PC-3 (cell line): ENCODE results near the gene CLMP. TPM values are rescaled to one million over a fixed set of nuclear protein-coding genes. Genes with fewer than 3 reads are reported as not detected.

ENCODE experiments used
- ATAC-seq: fragments of 200-7000 bp; cut with Tn5 transposase; 2 replicates; pipeline ENCODE4 v1.9.1; 2020; ENCODE audit warnings: mild to moderate bottlenecking, moderate library complexity
- BruUV-seq: library from RNA; stranded (reverse); fragments of 400-500 nt; replicated peaks from 2 replicates; lab custom pipeline; 2021; lab: Mats Ljungman, UMichigan
- CTCF ChIA-PET: fragments of 300-600 bp; sonication (Branson Sonifier 250); formaldehyde crosslinking; loops from one replicate; lab custom pipeline; 2022; ENCODE audit warnings: antibody characterized with exemption; lab: Charles Lee
- POLR2A ChIA-PET: fragments of 300-600 bp; sonication (Branson Sonifier 250); formaldehyde crosslinking; loops from one replicate; lab custom pipeline; 2022; ENCODE audit warnings: antibody characterized with exemption; ENCODE audit not compliant: unreplicated experiment; lab: Charles Lee
- DNase-seq: peaks from one replicate; pipeline ENCODE4 v3.0.0-alpha.2; 2015
- H2AFZ ChIP-seq: fragments of 300-600 bp; sonication (generic); 2 replicates; pipeline ENCODE4 v1.6.0; 2016; ENCODE audit warnings: antibody characterized with exemption, low read length
- H3F3A ChIP-seq: fragments of 300-600 bp; sonication (generic); one replicate; pipeline ENCODE4 v1.6.0; 2017; ENCODE audit warnings: antibody characterized with exemption, low read length, control low read depth, mild to moderate bottlenecking; ENCODE audit not compliant: unreplicated experiment
- H3K27ac ChIP-seq: fragments of 300-600 bp; sonication (generic); 2 replicates; pipeline ENCODE4 v1.5.1; 2016; ENCODE audit warnings: mild to moderate bottlenecking, low read length
- H3K27me3 ChIP-seq: fragments of 300-600 bp; sonication (generic); 2 replicates; pipeline ENCODE4 v1.6.1; 2016; ENCODE audit warnings: low read length, mixed read lengths
- H3K36me3 ChIP-seq: fragments of 300-600 bp; sonication (generic); 2 replicates; pipeline ENCODE4 v1.6.1; 2016; ENCODE audit warnings: low read depth, mixed run types, low read length, mixed read lengths
- H3K4me1 ChIP-seq: fragments of 300-600 bp; sonication (generic); 2 replicates; pipeline ENCODE4 v1.5.1; 2016; ENCODE audit warnings: low read length; ENCODE audit not compliant: insufficient read depth
- H3K4me2 ChIP-seq: fragments of 300-600 bp; sonication (generic); 2 replicates; pipeline ENCODE4 v1.6.0; 2016; ENCODE audit warnings: low read length
- H3K4me3 ChIP-seq: fragments of 300-600 bp; sonication (generic); 2 replicates; pipeline ENCODE4 v1.5.1; 2016; ENCODE audit warnings: mild to moderate bottlenecking, low read length, mixed read lengths
- H3K79me2 ChIP-seq: fragments of 300-600 bp; sonication (generic); 2 replicates; pipeline ENCODE4 v1.6.1; 2017; ENCODE audit warnings: low read length, mixed read lengths
- H3K9ac ChIP-seq: fragments of 300-600 bp; sonication (generic); 2 replicates; pipeline ENCODE4 v1.6.0; 2016; ENCODE audit warnings: mild to moderate bottlenecking, low read length
- H3K9me2 ChIP-seq: fragments of 300-600 bp; sonication (generic); replicated peaks from 2 replicates; pipeline ENCODE4 v1.6.1; 2016; ENCODE audit warnings: mixed run types, low read length, mixed read lengths
- H3K9me3 ChIP-seq: fragments of 300-600 bp; sonication (generic); 2 replicates; pipeline ENCODE4 v1.6.1; 2016; ENCODE audit warnings: low read length, mixed read lengths
- H4K20me1 ChIP-seq: fragments of 300-600 bp; sonication (generic); 2 replicates; pipeline ENCODE4 v1.6.1; 2016; ENCODE audit warnings: low read length, mixed read lengths
- CTCF ChIP-seq: fragments of 300-600 bp; sonication (generic); conservative IDR thresholded peaks from 2 replicates; pipeline ENCODE4 v1.5.1; 2017; ENCODE audit warnings: antibody characterized with exemption, low read depth, mild to moderate bottlenecking, low read length
- EZH2 ChIP-seq: fragments of 300-600 bp; sonication (generic); IDR thresholded peaks from one replicate; pipeline ENCODE4 v1.6.1; 2017; ENCODE audit warnings: antibody characterized with exemption, mild to moderate bottlenecking, low read length; ENCODE audit not compliant: unreplicated experiment
- EZH2phosphoT487 ChIP-seq: fragments of 300-600 bp; sonication (generic); IDR thresholded peaks from 2 replicates; pipeline ENCODE4 v1.6.1; 2018; ENCODE audit warnings: mild to moderate bottlenecking, antibody characterized with exemption, low read length, borderline replicate concordance
- intact Hi-C: fragments of 100-400 bp; cut with micrococcal nuclease; formaldehyde crosslinking; loops from 2 replicates; pipeline ENCODE4 v1.9.0; 2023
- total RNA-seq: library from RNA; depleted of rRNA; stranded (reverse); fragments of >200 nt; gene quantifications from 2 replicates; pipeline ENCODE4 v1.2.3, GENCODE V29; 2014

Gene CLMP
- total RNA-seq, 1 experiment from 2014 or later: 30.4 TPM

- ChIA-PET POLR2A (interaction anchor here (0.6 to 0.7 kb wide), 2 partner anchors 259 to 1886 kb away, joined by 3 to 4 read pairs; no protein-coding TSS in a partner anchor), CTCF (no interaction called here)
- peak overlapping the region; percentile 95 for H3K4me2 ChIP-seq
- H2AFZ ChIP-seq: peak overlapping the region; percentile 81
- H3K9ac ChIP-seq: peak overlapping the region; percentile 77
- no peaks in the 10 kb centered on the region for H4K20me1 ChIP-seq
- peaks cover 44% of the 10 kb centered on the region for H3K4me1 ChIP-seq
- intact Hi-C loops: loop anchor here (1.0 to 2.0 kb wide), 2 partner anchors 50 to 76 kb away; no protein-coding TSS in a partner anchor
- ATAC-seq: peak; percentile 76
- peak; percentile 70 for DNase-seq
- TF ChIP-seq CTCF (no peak), EZH2phosphoT487 (peak; percentile 61; the same call in 1 of the 2 replicates), EZH2 (no peak)
- peaks cover 55% of the 10 kb centered on the region for H3K79me2 ChIP-seq
- no peaks in the 10 kb centered on the region for H3K9me2 ChIP-seq
- peak overlapping the region; percentile 23 for H3K27ac ChIP-seq
- peak overlapping the region; percentile 78 for H3K4me3 ChIP-seq
- TSS peak; percentile 37 for BruUV-seq
- H3K36me3 ChIP-seq: no peaks in the 10 kb centered on the region
- no peaks in the 10 kb centered on the region for H3K9me3 ChIP-seq
- H3F3A ChIP-seq: no peaks in the 10 kb centered on the region
- H3K27me3 ChIP-seq: no peaks in the 10 kb centered on the region
Observed at GRCh38 chr11:123194337-123195187, 486 bp downstream of the CLMP start.

- DNase-seq: no peak
- H3K4me2 ChIP-seq: peak overlapping the region; percentile 95
- intact Hi-C loops: loop anchor here (1.0 to 2.0 kb wide), 2 partner anchors 51 to 75 kb away; no protein-coding TSS in a partner anchor
- TF ChIP-seq EZH2 (no peak), CTCF (no peak), EZH2phosphoT487 (no peak)
- no peaks in the 10 kb centered on the region for H4K20me1 ChIP-seq
- H3K36me3 ChIP-seq: no peaks in the 10 kb centered on the region
- H3K79me2 ChIP-seq: peaks cover 60% of the 10 kb centered on the region
- no peaks in the 10 kb centered on the region for H3K9me3 ChIP-seq
- no peaks in the 10 kb centered on the region for H3K27me3 ChIP-seq
- H3K27ac ChIP-seq: no peak overlapping the region
- peak overlapping the region; percentile 77 for H3K9ac ChIP-seq
- peak overlapping the region; percentile 81; the same call in 1 of the 2 replicates for H2AFZ ChIP-seq
- POLR2A ChIA-PET: no interaction called here
- H3K9me2 ChIP-seq: no peaks in the 10 kb centered on the region
- peak overlapping the region; percentile 78 for H3K4me3 ChIP-seq
- ATAC-seq: peak; percentile 2; the same call in 1 of the 2 replicates
- no TSS peak for BruUV-seq
- H3K4me1 ChIP-seq: peaks cover 52% of the 10 kb centered on the region
- H3F3A ChIP-seq: no peaks in the 10 kb centered on the region
- CTCF ChIA-PET: no interaction called here
Observed at GRCh38 chr11:123193742-123194141, 1.3 kb downstream of the CLMP start.

GRCh38 chr11:123191939-123192338 lies 3.1 kb downstream of the CLMP start:
- no peak for ATAC-seq
- Histone ChIP-seq H3K36me3 (0 out of 2 replicates have a peak, but pooled peaks cover 2% of the 10 kb centered on the region), H2AFZ (no peak overlapping the region), H3K79me2 (peaks cover 77% of the 10 kb centered on the region), H4K20me1 (no peaks in the 10 kb centered on the region), H3K4me3 (no peak overlapping the region), H3K9me2 (no peaks in the 10 kb centered on the region), H3K4me2 (no peak overlapping the region), H3K27me3 (no peaks in the 10 kb centered on the region), H3F3A (no peaks in the 10 kb centered on the region), H3K9ac (no peak overlapping the region), H3K4me1 (peaks cover 57% of the 10 kb centered on the region), H3K27ac (no peak overlapping the region), H3K9me3 (no peaks in the 10 kb centered on the region)
- no TSS peak for BruUV-seq
- intact Hi-C loops: no loop called here
- TF ChIP-seq EZH2phosphoT487 (no peak), EZH2 (no peak), CTCF (no peak)
- POLR2A ChIA-PET: no interaction called here
- no peak for DNase-seq
- CTCF ChIA-PET: no interaction called here
